HG02642 (cell line): Measurements from ENCODE around the gene MPZL1.

Source experiments
- ATAC-seq: cut with Tn5 transposase; IDR thresholded peaks from one replicate; pipeline ENCODE4 v1.9.1; 2021; ENCODE audit warnings: mild to moderate bottlenecking; ENCODE audit not compliant: unreplicated experiment, poor library complexity

MPZL1 gene

GRCh38 chr1:167746988-167747655, 25.3 kb downstream of the MPZL1 start:
- ATAC-seq: no peak

GRCh38 chr1:167747988-167748387, 26.2 kb downstream of the MPZL1 start:
- ATAC-seq: no peak

- no peak for ATAC-seq
Measured at GRCh38 chr1:167748906-167749305, 27.1 kb downstream of the MPZL1 start.

- ATAC-seq: no peak
Measured at GRCh38 chr1:167749741-167750140, 28.0 kb downstream of the MPZL1 start.

GRCh38 chr1:167750641-167751040, 28.9 kb downstream of the MPZL1 start:
- ATAC-seq: no peak

- no peak for ATAC-seq
Measured at GRCh38 chr1:167751676-167752075, 29.9 kb downstream of the MPZL1 start.

- no peak for ATAC-seq
Measured at GRCh38 chr1:167752219-167752985, 30.6 kb downstream of the MPZL1 start.

- ATAC-seq: no peak
Measured at GRCh38 chr1:167755654-167756053, 33.9 kb downstream of the MPZL1 start.

GRCh38 chr1:167756730-167757405, 35.1 kb downstream of the MPZL1 start:
- no peak for ATAC-seq

GRCh38 chr1:167757433-167758309, 35.9 kb downstream of the MPZL1 start:
- no peak for ATAC-seq

GRCh38 chr1:167761400-167761799, 39.6 kb downstream of the MPZL1 start:
- ATAC-seq: no peak

- ATAC-seq: no peak
Measured at GRCh38 chr1:167762061-167762746, 40.4 kb downstream of the MPZL1 start.

- no peak for ATAC-seq
Measured at GRCh38 chr1:167763525-167764220, 41.9 kb downstream of the MPZL1 start.

- ATAC-seq: no peak
Measured at GRCh38 chr1:167764458-167765330, 42.9 kb downstream of the MPZL1 start.

- no peak for ATAC-seq
Measured at GRCh38 chr1:167765496-167765895, 43.7 kb downstream of the MPZL1 start.

GRCh38 chr1:167766538-167766937, 44.8 kb downstream of the MPZL1 start:
- ATAC-seq: no peak

- no peak for ATAC-seq
Measured at GRCh38 chr1:167767761-167768160, 46.0 kb downstream of the MPZL1 start.

- ATAC-seq: no peak
Measured at GRCh38 chr1:167770127-167770526, 48.3 kb downstream of the MPZL1 start.
